ENCODE data around the gene DAD1. TPM values are rescaled to one million over a fixed set of nuclear protein-coding genes. Genes with fewer than 3 reads are reported as not detected.
"Not testable (repeated sequence)": the region's sequence is repeated elsewhere in the genome, so short reads cannot be mapped to it uniquely, and the experiment has no call there.

Gene DAD1
- total RNA-seq, 4 donors from 2014 or later = 235 to 430 (median 335) TPM

DNA sequence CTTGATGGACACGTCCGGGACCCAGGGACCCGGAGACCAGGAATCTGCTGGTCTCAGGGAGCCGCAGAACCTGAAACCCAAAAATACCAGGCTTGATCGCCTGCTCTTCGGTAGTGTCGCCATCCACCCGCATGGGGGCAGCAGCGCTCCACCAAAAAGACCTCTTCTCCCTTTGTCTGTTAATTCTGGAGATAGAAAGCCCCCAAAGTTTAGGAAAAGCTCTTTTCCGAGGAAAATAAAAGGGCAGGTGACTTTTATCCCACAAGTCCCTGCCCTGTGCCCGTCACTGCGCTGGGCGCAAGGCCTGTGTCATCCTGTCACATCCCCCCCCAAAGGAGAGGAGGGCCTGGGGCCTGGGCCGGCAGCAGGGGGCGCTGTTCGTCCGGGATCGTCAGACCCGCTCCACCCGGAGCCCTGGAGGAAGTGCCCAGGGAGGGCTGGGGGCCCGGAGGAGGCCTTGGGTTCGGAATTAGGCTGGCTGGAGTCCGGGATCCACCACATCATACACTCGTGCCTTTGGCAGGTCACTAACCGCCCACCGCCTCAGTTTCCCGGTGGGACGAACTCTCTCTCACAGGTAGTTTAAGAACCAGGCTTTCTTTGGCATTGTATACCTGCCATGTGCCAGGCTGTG lies 31.9 kb downstream of the DAD1 start:
- WGBS, 2 donors = 6% methylated on average over 26 to 28 of the region's 28 CpGs
- H3K27ac ChIP-seq = peak overlapping the region; percentile 22 to 67 (median 29)
- no peaks in the 10 kb centered on the region for H3K27me3 ChIP-seq
- H3K4me3 ChIP-seq (replicated peaks in 1 of 3) = peak overlapping the region in 1 of 3 donors; percentile 12
- DNase-seq = peak; percentile 75 to 85
- TF ChIP-seq POLR2A (IDR thresholded peaks at IDR 0.05) = no peak
- TF ChIP-seq, protein P1, sequence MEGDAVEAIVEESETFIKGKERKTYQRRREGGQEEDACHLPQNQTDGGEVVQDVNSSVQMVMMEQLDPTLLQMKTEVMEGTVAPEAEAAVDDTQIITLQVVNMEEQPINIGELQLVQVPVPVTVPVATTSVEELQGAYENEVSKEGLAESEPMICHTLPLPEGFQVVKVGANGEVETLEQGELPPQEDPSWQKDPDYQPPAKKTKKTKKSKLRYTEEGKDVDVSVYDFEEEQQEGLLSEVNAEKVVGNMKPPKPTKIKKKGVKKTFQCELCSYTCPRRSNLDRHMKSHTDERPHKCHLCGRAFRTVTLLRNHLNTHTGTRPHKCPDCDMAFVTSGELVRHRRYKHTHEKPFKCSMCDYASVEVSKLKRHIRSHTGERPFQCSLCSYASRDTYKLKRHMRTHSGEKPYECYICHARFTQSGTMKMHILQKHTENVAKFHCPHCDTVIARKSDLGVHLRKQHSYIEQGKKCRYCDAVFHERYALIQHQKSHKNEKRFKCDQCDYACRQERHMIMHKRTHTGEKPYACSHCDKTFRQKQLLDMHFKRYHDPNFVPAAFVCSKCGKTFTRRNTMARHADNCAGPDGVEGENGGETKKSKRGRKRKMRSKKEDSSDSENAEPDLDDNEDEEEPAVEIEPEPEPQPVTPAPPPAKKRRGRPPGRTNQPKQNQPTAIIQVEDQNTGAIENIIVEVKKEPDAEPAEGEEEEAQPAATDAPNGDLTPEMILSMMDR (IDR thresholded peaks at IDR 0.05) = peak; percentile 86 to 100 (median 98)
- peaks cover 28 to 50% of the 10 kb centered on the region in 2 donors for H3K4me1 ChIP-seq
- H3K9me3 ChIP-seq = no peaks in the 10 kb centered on the region
- intact Hi-C loops (cut with DNase I) = loop anchor here (5.0 kb wide), 2 partner anchors 95 to 295 kb away; no protein-coding TSS in a partner anchor
- no peaks in the 10 kb centered on the region for H3K36me3 ChIP-seq

DNA sequence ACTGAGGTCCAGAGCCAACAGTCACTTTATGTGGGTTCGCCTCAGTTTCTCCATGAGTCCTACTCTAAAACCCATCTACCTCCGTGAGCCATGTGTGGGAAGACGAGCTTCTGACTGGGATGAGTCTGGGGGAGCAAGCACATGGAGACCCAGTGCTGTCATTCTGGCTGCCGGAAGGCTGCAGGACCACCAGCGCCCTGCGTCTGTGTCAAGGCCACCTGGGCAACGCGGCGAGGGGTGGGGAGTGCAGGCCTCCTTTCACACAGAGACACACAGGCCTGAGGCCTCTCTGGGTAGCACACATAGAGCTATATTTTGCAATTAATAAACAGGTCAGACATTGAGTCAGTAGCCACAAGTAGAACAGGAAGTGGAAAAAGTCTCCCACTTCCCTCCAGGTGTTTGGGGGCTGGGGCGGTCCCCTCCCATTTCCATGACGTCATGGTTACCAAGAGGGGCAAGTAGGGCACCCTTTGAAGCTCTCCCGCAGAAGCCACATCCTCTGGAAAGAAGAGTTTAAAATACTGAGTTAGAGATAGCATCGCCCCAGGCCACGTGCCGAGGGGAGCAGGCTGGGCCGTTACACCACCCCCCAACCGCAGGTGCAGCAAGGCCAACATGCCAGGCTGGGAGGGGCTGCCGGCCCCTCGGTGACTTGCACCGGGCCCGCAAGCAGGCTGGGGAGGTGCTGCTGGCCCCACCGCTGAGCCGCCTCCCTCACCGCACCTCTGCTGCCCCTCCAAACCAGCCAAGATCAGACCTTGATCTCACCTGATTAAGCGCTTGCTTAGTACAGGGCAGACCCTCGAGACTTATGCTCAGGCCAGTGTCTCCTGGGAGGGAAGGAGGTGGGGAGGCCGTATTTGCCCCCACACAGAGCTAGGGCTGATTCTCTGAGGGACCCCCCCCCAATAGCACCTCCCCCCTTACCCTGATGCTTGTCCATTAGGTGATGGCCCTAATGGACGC lies 32.7 kb downstream of the DAD1 start:
- DNase-seq = peak; percentile 28 to 36
- H3K27me3 ChIP-seq = no peaks in the 10 kb centered on the region
- TF ChIP-seq POLR2A (IDR thresholded peaks at IDR 0.05) = no peak
- TF ChIP-seq, protein P1 (IDR thresholded peaks at IDR 0.05) = no peak
- intact Hi-C loops (cut with DNase I) = loop anchor here (5.0 kb wide), 2 partner anchors 96 to 296 kb away; no protein-coding TSS in a partner anchor
- H3K4me1 ChIP-seq = peaks cover 22 to 42% of the 10 kb centered on the region in 2 donors
- H3K36me3 ChIP-seq = no peaks in the 10 kb centered on the region
- H3K27ac ChIP-seq = peak overlapping the region in 1 of 3 donors; percentile 67
- 54 to 62% methylated on average over 20 to 23 of the region's 28 CpGs for WGBS, 2 donors
- no peaks in the 10 kb centered on the region for H3K9me3 ChIP-seq
- no peak overlapping the region for H3K4me3 ChIP-seq (replicated peaks in 1 of 3)

GRCh38 chr14:22555384-22556011 lies 33.5 kb downstream of the DAD1 start:
- WGBS, 2 donors = 85 to 86% methylated on average over 4 of the region's 4 CpGs
- no peak overlapping the region for H3K4me3 ChIP-seq (replicated peaks in 1 of 3)

DNA sequence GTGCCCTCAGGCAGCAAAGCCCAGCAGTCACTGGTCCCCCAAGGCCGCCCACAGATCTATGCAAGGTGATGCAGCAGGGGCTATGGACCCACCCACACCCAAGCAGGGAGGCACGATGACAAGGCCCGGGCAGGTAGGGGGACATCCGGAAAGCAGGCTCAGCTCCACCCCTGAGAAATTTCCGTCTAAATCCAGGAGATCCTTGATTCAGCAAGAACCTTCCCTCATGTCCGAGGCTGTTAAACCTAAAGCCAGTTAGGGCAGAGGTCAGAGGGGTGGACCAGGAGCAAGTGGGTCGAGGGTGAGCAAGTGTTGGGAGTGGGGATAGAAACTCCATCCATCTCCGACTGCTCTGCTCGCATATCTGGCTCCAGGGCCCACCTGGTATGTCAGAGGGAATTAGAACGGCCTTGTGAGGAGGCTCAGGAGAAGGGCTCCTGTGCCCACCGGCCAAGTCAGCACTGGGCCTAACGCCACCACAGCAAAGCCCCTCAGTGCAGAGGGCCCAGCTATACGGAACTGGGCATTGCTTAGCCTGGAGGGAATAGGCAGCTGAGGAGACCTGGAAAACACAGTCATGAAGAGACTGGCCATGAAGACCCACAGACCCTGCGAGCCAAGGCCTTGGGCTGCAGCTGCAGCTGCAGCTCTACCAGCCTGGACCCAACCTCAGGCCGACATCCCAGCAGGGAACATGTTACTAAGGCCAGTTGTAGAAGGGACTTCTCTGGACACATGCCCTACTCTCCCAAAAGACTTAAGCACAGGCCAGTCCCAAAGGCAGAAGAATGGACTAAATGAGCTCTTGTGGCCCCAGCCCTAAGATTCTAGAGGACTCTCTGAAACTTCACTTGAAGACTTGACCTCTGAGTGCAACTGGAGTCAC lies 34.3 kb downstream of the DAD1 start:
- Histone ChIP-seq H3K36me3 (no peaks in the 10 kb centered on the region), H3K4me3 (replicated peaks in 1 of 3) (no peak overlapping the region), H3K27ac (no peak overlapping the region), H3K9me3 (no peaks in the 10 kb centered on the region), H3K4me1 (peaks cover 12 to 28% of the 10 kb centered on the region in 2 donors), H3K27me3 (no peaks in the 10 kb centered on the region)
- TF ChIP-seq POLR2A (IDR thresholded peaks at IDR 0.05) = no peak
- TF ChIP-seq, protein P1 (IDR thresholded peaks at IDR 0.05) = no peak
- no peak for DNase-seq
- WGBS, 2 donors = 79 to 91% methylated on average over 9 to 12 of the region's 15 CpGs
- intact Hi-C loops (cut with DNase I) = loop anchor here (5.0 kb wide), 2 partner anchors 98 to 298 kb away; no protein-coding TSS in a partner anchor

More at GRCh38 chr14:22555384-22556011, 33.5 kb downstream of the DAD1 start:
- intact Hi-C loops (cut with DNase I) = loop anchor here (5.0 kb wide), 2 partner anchors 97 to 297 kb away; no protein-coding TSS in a partner anchor
- Histone ChIP-seq H3K27me3 (no peaks in the 10 kb centered on the region), H3K27ac (no peak overlapping the region), H3K4me1 (peaks cover 16 to 34% of the 10 kb centered on the region in 2 donors), H3K9me3 (no peaks in the 10 kb centered on the region), H3K36me3 (no peaks in the 10 kb centered on the region)
- no peak for DNase-seq
- TF ChIP-seq POLR2A (IDR thresholded peaks at IDR 0.05) = no peak
- TF ChIP-seq, protein P1 (IDR thresholded peaks at IDR 0.05) = no peak

DNA sequence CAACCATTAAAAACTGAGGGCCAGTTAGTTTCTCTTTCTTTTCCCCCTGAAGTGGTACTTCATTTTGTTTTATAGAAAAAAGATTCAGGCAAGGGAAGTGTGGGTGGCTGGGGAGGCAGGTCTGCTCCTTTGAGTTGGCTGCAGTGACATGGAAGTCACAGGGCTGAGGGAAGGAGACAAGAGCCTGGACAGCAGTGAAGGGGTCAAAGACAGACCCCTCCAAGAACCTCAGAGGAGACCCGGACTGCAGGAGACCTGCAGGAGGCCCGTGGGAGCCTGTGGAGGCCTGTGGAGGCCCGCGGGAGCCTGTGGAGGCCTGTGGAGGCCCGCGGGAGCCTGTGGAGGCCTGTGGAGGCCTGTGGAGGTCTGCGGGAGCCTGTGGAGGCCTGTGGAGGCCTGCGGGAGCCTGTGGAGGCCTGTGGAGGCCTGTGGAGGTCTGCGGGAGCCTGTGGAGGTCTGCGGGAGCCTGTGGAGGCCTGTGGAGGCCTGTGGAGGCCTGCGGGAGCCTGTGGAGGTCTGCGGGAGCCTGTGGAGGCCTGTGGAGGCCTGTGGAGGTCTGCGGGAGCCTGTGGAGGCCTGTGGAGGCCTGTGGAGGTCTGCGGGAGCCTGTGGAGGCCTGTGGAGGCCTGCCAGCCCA lies 35.0 kb downstream of the DAD1 start:
- 63 to 89% methylated on average over 5 to 6 of the region's 14 CpGs for WGBS, 2 donors
- H3K4me3 ChIP-seq (replicated peaks in 1 of 3); H3K36me3 ChIP-seq; H3K9me3 ChIP-seq; H3K27ac ChIP-seq; H3K27me3 ChIP-seq; DNase-seq; intact Hi-C loops (cut with DNase I): not testable (repeated sequence)
- H3K4me1 ChIP-seq = peaks cover 12 to 22% of the 10 kb centered on the region in 2 donors
